KMS-11 (cell line): ENCODE measurements around the gene ECHS1.

Experiments
- H2AFZ ChIP-seq: fragments of 200-600 bp; sonication (generic); 2 replicates; pipeline ENCODE4 v1.6.1; 2016; ENCODE audit warnings: antibody characterized with exemption, mixed run types, low read depth
- H3K27ac ChIP-seq: fragments of 200-600 bp; sonication (generic); 2 replicates; pipeline ENCODE4 v1.6.1; 2016; ENCODE audit warnings: mild to moderate bottlenecking, mixed run types
- H3K27me3 ChIP-seq: fragments of 200-600 bp; sonication (generic); 2 replicates; pipeline ENCODE4 v1.6.1; 2017; ENCODE audit warnings: mild to moderate bottlenecking, low read depth, mixed run types, moderate library complexity; ENCODE audit not compliant: insufficient read depth
- H3K36me3 ChIP-seq: fragments of 200-600 bp; sonication (generic); 2 replicates; pipeline ENCODE4 v1.6.1; 2017; ENCODE audit warnings: mild to moderate bottlenecking, mixed run types; ENCODE audit not compliant: insufficient read depth
- H3K4me1 ChIP-seq: fragments of 200-600 bp; sonication (generic); 2 replicates; pipeline ENCODE4 v1.6.1; 2016; ENCODE audit warnings: mild to moderate bottlenecking, low read depth, mixed run types; ENCODE audit not compliant: poor library complexity, severe bottlenecking
- H3K4me2 ChIP-seq: fragments of 200-600 bp; sonication (generic); 2 replicates; pipeline ENCODE4 v1.7.0; 2016; ENCODE audit warnings: mild to moderate bottlenecking, mixed run types
- H3K4me3 ChIP-seq: fragments of 200-600 bp; sonication (generic); IDR thresholded peaks from 2 replicates; pipeline ENCODE4 v1.6.1; 2017; ENCODE audit warnings: low read depth, low read length, mixed read lengths; ENCODE audit not compliant: insufficient read depth
- H3K79me2 ChIP-seq: fragments of 200-600 bp; sonication (generic); 2 replicates; pipeline ENCODE4 v1.6.1; 2016; ENCODE audit warnings: low read depth, mixed run types; ENCODE audit not compliant: insufficient read depth
- H3K9ac ChIP-seq: fragments of 200-600 bp; sonication (generic); 2 replicates; pipeline ENCODE4 v1.6.1; 2016; ENCODE audit warnings: mild to moderate bottlenecking, mixed run types
- H4K20me1 ChIP-seq: fragments of 200-600 bp; sonication (generic); 2 replicates; pipeline ENCODE4 v1.6.1; 2016; ENCODE audit warnings: mild to moderate bottlenecking, mixed run types; ENCODE audit not compliant: insufficient read depth
- CTCF ChIP-seq: fragments of 200-600 bp; sonication (generic); conservative IDR thresholded peaks from 2 replicates; pipeline ENCODE4 v1.6.1; 2017; ENCODE audit warnings: low read depth, mild to moderate bottlenecking, antibody characterized with exemption, low read length, moderate library complexity, mixed read lengths

ECHS1 gene

GRCh38 chr10:133326745-133327650 is 46.2 kb downstream of the ECHS1 start:
- no peak for TF ChIP-seq CTCF
- Histone ChIP-seq H3K9ac (no peak overlapping the region), H4K20me1 (no peaks in the 10 kb centered on the region), H3K79me2 (no peaks in the 10 kb centered on the region), H3K27ac (no peak overlapping the region), H3K4me1 (peaks cover 6% of the 10 kb centered on the region), H3K36me3 (no peaks in the 10 kb centered on the region), H2AFZ (no peak overlapping the region), H3K27me3 (peaks cover 37% of the 10 kb centered on the region; the same call in 1 of the 2 replicates), H3K4me3 (no peak overlapping the region), H3K4me2 (no peak overlapping the region)

- Histone ChIP-seq H3K27me3 (peaks cover 29% of the 10 kb centered on the region; the same call in 1 of the 2 replicates), H3K9ac (no peak overlapping the region), H3K4me2 (no peak overlapping the region)
These were observed 47.0 kb downstream of the ECHS1 start for GRCh38 chr10:133326223-133326551.

GRCh38 chr10:133325440-133326222 is 47.5 kb downstream of the ECHS1 start:
- Histone ChIP-seq H3K4me2 (no peak overlapping the region), H2AFZ (no peak overlapping the region), H3K27me3 (peaks cover 24% of the 10 kb centered on the region; the same call in 1 of the 2 replicates), H4K20me1 (no peaks in the 10 kb centered on the region), H3K9ac (no peak overlapping the region), H3K79me2 (no peaks in the 10 kb centered on the region), H3K27ac (no peak overlapping the region), H3K4me1 (peaks cover 6% of the 10 kb centered on the region), H3K36me3 (no peaks in the 10 kb centered on the region), H3K4me3 (no peak overlapping the region)
- TF ChIP-seq CTCF: no peak

More at GRCh38 chr10:133326223-133326551, 47.0 kb downstream of the ECHS1 start:
- Histone ChIP-seq H3K79me2 (no peaks in the 10 kb centered on the region), H3K4me1 (peaks cover 6% of the 10 kb centered on the region), H3K4me3 (no peak overlapping the region), H3K27ac (no peak overlapping the region), H4K20me1 (no peaks in the 10 kb centered on the region), H2AFZ (no peak overlapping the region), H3K36me3 (no peaks in the 10 kb centered on the region)
- no peak for TF ChIP-seq CTCF

- H4K20me1 ChIP-seq: no peaks in the 10 kb centered on the region
- H2AFZ ChIP-seq: no peak overlapping the region
- H3K36me3 ChIP-seq: no peaks in the 10 kb centered on the region
- no peaks in the 10 kb centered on the region for H3K79me2 ChIP-seq
- H3K9ac ChIP-seq: no peak overlapping the region
- TF ChIP-seq CTCF: no peak
- H3K4me3 ChIP-seq: no peak overlapping the region
- H3K27ac ChIP-seq: no peak overlapping the region
- peaks cover 24% of the 10 kb centered on the region; the same call in 1 of the 2 replicates for H3K27me3 ChIP-seq
- H3K4me1 ChIP-seq: peaks cover 3% of the 10 kb centered on the region
- H3K4me2 ChIP-seq: no peak overlapping the region
These were observed 48.3 kb downstream of the ECHS1 start for GRCh38 chr10:133324857-133325260.
